ENCODE data around the gene CAMKK1.

Gene CAMKK1

DNA sequence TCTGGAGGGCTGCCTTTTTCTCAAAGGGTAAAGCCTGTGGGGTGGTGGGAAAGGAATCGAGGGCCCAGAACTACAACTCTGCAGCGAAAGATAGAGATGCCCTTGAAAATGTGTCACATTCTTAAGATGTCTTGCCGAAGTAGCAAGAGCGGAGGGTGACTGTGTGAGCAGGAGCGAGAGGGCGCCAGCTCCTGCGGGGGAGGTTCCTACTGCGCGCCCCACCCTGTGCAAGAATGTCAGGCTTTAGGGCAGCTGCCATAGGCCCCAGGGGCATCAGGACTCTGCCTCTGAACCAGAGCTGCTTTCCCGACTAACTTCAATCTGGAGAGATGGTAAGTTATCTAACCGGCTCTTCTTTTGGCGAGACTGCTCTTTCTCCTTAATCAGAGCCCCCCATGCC, 80.1 kb downstream of the CAMKK1 start:
- DNase-seq (ENCODE audit: low read depth) = no peak
- no peak overlapping the region for H3K4me3 ChIP-seq (ENCODE audit: low read length)
- TF ChIP-seq, protein P1, sequence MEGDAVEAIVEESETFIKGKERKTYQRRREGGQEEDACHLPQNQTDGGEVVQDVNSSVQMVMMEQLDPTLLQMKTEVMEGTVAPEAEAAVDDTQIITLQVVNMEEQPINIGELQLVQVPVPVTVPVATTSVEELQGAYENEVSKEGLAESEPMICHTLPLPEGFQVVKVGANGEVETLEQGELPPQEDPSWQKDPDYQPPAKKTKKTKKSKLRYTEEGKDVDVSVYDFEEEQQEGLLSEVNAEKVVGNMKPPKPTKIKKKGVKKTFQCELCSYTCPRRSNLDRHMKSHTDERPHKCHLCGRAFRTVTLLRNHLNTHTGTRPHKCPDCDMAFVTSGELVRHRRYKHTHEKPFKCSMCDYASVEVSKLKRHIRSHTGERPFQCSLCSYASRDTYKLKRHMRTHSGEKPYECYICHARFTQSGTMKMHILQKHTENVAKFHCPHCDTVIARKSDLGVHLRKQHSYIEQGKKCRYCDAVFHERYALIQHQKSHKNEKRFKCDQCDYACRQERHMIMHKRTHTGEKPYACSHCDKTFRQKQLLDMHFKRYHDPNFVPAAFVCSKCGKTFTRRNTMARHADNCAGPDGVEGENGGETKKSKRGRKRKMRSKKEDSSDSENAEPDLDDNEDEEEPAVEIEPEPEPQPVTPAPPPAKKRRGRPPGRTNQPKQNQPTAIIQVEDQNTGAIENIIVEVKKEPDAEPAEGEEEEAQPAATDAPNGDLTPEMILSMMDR (conservative IDR thresholded peaks at IDR 0.05; ENCODE audit: low read depth, low read length) = no peak

DNA sequence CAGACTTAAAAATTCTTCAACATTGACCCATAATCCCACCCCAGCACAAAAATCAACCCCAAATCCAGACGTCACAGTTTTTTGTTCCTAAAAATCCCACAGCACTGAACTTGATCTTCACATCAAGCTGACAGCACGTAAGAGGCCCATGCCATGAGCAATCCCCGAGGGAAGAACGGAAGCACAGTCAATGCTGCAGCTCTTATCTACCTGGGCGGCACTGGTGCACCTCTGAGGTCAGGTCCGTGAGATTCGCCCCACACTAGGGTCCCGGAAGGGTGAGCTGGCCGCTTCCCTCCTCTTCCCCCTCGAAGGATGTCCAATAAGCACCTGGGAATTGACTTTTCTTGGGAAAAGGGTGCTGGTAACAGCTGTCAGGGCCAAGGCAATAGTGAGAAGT, 80.6 kb downstream of the CAMKK1 start:
- TF ChIP-seq, protein P1 (conservative IDR thresholded peaks at IDR 0.05; ENCODE audit: low read depth, low read length) = no peak
- H3K4me3 ChIP-seq (ENCODE audit: low read length) = no peak overlapping the region
- no peak for DNase-seq (ENCODE audit: low read depth)

Data from retinal pigment epithelial cell (primary cell).